GM21576 (cell line): ENCODE data around the gene CYBRD1.
A peak's percentile ranks its signal among the peaks of the same experiment; 100 is the strongest.
"Not testable (repeated sequence)": the region's sequence is repeated elsewhere in the genome, so short reads cannot be mapped to it uniquely, and the experiment has no call there.

Source experiments
- ATAC-seq: cut with Tn5 transposase; IDR thresholded peaks from one replicate; pipeline ENCODE4 v1.9.1; 2021; ENCODE audit warnings: mild to moderate bottlenecking, moderate library complexity; ENCODE audit not compliant: unreplicated experiment

CYBRD1 gene, protein sequence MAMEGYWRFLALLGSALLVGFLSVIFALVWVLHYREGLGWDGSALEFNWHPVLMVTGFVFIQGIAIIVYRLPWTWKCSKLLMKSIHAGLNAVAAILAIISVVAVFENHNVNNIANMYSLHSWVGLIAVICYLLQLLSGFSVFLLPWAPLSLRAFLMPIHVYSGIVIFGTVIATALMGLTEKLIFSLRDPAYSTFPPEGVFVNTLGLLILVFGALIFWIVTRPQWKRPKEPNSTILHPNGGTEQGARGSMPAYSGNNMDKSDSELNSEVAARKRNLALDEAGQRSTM

DNA sequence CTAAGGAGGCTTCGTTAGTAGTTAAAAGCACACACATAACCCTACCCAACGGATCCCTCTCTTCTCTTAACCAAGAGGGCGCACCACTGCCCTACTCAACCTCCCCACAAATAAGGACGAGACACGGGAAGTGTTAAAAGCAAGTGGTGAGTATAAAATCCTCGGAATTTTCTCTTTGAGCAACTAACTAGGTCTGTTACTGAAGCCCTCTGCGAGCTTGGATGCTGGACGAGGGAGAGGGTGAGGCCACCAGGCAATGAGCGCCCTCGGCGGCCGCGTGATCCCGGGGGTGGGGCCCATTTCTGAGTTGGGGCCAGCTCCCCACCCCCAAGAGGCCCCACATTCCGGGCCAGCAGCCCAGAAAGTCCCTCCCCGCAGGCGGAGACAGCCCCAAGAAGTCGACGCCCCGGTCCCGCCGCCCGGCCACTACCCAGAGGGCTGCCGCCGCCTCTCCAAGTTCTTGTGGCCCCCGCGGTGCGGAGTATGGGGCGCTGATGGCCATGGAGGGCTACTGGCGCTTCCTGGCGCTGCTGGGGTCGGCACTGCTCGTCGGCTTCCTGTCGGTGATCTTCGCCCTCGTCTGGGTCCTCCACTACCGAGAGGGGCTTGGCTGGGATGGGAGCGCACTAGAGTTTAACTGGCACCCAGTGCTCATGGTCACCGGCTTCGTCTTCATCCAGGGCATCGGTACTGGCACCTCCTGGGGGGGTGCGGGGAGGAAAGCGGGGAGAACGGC is at the start of gene CYBRD1:
TSS of gene CYBRD1 (plus strand) at position 423 of the 736 bp plus-strand sequence. CDS start at position 495, 72 bp downstream.
- peak; percentile 58 for ATAC-seq

DNA sequence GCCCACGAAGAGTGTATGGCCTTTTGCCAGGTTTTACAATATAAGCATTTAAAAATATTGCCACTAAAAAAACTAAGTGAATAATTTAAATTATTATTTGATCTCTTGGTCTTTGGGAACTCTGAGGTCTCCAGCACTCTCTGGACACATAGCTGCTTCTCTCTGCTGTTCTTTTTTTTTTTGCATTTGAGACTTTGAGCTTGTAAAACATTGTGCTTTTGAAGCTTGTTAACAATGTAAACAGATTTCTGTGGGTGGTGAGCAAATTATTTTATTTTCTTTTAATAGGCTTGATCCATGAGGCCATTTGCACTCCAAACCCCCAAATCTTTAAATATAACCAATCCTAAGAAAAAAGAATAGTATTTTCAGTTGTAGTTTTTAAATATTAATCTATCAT is 46.3 kb upstream of the CYBRD1 start:
- no peak for ATAC-seq

DNA sequence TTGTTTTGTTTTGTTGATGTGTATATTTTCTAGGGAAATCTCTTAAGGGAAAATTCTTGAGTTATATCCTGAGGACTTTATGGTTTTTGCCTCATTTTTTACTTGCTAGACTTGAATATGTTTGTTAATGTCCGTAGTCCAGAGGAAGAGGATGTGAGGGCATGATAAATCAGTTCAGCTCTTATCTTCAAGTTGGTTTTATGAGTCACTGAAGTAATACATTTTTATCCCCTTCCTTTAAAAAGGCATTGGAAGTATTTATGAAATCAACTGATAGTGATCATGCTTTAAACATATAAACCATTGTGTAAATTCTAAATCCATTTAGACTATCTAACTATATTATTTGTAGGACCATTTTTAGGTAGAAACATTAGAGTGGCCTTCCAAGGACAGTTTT is 43.9 kb upstream of the CYBRD1 start:
- ATAC-seq: no peak

DNA sequence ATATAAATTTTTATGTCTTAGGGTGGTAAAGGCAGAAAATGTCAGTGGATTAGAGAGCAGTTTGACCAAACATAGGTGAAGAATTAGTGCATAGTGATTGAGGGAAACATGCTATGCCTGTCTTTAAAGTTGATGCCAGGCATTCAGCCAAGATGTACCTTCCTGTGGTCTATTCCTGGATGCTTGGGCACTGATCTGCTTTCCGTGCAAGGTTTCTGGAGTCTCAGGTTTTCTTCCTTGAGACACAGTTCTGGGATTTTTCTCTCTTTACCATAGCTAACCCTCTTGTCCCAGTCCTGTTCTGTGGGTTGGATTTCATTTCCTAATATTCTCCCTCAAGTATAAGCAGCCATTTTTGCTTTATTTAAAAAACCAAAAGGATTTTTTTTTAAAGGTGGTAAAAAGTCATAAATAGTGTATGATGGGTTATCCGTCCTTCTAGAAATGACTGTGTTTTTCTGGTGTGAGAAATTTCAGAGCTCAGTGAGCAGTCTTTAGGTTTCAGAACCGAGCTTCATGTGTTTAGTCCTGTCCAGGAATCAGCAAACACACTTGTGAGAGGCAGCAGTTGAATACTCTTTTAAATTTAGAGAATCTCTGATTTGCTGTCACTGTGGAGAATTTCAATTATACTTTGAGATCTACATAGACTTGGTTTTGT is 43.0 kb upstream of the CYBRD1 start:
- ATAC-seq: peak; percentile 64

DNA sequence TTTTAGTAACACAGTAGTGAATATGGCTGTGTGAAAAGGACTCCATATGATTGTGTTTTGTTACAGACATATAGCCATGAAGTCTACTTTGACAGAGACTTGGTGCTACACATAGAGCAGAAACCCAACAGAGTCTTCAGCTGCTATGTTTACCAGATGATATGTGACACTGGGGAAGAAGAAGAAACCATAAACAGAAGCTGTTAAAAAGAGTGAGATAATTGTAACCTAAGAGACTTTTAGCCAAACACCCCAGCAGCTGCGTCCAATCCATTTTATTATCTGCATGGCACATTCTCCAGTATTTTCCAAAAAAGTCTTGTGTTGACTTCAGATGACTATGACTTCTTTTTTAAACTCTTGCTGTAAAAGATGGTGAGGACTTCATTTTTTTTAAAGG is 41.4 kb upstream of the CYBRD1 start:
- ATAC-seq: no peak

DNA sequence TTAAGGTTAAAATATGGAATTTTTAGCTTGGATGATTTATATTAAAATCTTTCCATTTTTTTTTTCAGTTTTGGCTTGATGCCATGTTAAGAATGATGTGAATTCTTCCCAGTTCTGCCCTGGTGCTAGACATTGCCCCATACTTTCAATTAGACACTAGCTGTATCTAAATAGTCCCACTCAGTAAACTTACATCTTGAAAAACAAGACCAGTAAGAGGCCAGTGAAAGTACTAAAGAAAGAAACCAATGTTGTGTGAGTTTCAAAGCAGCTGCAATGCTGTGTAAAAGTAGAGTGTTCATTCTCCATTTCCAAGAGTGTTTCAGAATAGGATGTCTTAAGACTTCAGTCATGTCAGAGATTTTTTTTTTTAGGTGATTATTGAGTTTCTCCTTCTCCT is 40.0 kb upstream of the CYBRD1 start:
- no peak for ATAC-seq

DNA sequence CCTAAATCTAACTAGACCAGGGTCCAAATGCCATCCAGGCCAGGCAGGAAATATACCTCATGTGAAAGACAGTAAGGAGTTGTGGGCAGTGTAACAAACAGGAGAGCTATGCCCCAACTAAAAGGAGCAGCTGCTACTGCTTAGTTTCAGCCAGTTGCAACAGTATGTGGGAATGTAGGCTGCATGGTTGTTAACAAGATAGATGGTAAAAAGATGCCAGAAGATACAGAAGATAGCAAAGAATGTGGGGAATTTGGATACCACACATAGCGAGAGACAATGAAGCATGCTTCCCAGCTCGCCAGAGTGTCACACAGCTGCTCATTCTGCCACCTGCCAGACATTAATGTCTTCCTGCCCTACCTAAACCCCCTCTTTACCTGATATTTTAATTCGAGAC is 39.4 kb upstream of the CYBRD1 start:
- no peak for ATAC-seq

DNA sequence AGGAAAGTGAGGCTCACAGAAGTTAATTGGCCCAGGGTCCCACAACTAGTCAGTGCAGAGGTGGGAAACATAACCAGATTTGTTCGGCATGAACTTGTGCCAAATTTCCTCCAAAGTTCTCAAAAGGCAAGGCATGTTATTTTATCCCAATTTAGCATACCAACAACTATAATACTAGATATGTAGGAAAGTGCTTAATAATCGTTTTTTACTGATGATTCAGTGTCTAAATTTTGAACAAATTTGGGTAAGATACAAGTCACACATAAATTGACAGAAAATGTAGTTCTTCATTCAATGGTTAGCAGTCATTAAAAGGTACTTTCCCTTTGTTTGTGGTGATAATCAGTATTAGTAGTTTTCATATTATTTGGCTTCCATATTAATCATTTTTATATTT is 38.5 kb upstream of the CYBRD1 start:
- ATAC-seq: no peak

DNA sequence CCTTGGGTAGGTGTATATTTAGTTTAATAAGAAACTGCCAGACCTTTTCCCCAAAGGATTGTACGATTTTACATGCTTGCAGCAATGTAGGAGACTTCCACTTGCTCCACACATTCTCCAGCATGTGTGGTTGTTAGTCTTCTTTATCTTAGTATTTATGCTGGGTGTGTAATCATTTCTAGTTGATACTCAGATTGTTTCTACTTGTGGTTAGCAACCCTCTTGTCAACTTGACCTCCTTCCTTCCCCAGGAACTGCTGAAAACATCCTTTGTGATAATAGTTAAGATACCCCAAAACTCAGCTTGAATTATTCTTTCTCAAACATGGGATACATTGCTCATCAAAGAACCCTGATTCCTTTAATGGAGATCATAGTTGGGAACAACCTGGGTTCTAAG is 37.2 kb upstream of the CYBRD1 start:
- ATAC-seq: no peak

DNA sequence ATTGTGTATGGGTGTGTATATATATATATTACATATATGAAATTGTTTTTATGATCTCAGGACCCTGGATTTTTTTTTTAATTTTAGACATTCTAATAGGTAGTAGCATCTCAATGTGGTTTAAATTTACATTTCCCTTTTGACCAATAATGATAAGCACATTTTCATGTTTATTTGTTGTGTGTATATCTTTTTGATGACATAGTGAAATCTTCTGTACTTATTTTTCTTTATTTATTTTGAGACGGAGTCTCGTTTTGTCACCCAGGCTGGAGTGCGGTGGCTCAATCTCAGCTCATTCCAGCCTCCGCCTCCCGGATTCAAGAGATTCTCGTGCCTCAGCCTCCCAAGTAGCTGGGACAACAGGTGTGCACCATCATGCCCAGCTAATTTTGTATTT is 35.1 kb upstream of the CYBRD1 start:
- ATAC-seq: no peak

DNA sequence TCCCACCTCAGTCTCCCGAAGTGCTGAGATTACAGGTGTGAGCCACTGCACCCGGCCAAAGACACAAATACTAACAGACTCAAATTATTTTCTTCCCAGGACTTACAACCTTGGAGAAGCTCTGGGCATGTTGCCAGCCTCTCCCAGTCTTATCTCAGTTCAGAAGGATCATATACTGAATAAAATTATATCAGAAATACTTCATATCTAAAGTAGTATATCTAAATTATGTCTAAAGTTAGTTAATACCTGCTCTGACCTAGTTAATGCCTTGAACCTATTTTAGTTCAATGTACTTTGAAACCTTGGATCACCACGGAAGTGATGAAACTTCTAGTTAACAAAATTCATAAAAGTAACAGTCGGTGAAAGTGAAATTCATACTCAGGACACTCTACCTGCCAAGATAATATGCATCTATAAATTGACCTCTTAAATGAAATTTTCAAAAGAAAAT is 34.4 kb upstream of the CYBRD1 start:
- no peak for ATAC-seq

DNA sequence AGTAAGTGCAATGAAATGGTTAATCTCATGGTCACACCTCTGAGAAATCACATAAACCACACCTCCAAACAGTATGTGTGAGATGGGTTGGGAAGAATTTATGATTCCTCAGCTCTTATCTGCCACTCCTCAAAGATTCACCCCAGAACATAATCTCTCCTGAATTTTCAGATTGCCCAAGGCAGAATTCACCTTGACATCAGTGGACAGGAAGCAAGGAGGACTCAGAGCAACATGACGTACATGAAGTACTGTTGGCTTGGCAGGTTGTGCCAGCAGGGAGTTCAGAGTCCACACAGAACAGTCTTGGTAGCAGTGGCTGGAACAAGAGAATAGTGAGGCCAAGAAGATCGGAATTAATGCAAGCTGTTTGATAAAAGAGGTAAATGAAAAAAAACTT is 31.7 kb upstream of the CYBRD1 start:
- no peak for ATAC-seq

DNA sequence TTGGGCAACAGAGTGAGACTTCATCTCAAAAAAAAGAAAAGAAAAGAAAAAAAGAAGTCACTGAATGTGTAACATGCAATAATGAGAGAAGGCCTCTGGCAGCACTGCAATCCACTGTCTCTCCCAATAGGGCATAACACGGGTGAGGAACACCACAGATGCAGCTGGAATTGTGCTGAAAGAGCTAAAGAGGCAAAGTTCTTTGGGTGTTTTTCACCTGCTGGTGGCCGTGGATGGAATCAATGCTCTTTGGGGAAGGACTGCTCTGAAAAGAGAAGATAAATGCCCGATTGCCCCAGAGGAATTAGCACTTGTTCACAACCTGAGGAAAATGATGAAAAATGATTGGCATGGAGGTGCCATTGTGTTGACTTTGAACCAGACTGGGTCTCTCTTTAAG is 31.0 kb upstream of the CYBRD1 start:
- no peak for ATAC-seq

DNA sequence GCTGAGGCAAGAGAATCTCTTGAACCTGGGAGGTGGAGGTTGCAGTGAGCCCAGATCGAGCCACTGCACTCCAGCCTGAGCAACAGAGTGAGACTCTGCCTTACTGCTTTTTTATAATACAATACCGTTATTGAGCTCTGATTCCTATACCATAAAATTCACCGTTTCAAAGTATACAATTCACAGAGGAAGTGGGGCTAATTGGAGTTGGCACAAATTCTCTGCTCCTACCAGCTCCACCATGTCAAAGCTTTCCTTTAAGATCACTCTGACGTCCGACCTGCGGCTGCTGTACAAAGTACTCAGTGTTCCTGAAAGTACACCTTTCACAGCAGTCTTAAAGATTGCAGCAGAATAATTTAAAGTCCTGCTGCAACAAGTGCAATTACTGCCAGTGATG is 29.6 kb upstream of the CYBRD1 start:
- ATAC-seq: no peak

DNA sequence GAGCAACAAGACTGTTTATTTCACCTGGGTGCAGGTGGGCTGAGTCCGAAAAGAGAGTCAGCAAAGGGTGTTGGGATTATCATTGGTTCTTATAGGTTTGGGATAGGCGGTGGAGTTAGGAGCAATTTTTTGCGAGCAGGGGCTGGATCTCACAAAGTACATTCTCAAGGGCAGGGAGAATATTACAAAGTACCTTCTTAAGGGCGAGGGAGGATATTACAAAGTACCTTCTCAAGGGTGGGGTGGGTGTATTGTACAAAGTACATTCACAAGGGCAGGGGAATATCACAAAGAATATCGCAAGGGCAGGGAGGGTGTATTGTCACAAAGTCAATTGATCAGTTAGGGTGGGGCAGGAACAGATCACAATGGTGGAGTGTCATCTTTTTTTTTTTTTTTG is 24.6 kb upstream of the CYBRD1 start:
- ATAC-seq: not testable (repeated sequence)

DNA sequence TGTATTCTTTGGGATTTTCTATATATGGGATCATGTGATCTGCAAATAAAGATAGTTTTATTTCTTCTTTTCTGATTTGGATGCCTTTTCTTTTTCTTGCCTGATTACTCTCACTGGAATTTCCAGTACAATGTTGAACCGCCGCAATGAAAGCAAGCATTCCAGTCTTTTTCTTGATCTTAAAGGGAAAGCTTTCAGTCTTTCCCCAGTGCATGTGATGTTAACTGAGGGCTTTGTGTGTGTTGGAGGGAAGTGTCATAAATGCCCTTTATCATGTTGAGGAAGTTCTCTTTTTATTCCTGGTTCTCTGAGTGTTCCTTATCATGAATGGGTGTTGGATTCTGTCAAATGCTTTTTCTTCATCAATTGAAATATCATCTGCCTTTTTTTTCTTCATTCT is 16.9 kb upstream of the CYBRD1 start:
- ATAC-seq: no peak

DNA sequence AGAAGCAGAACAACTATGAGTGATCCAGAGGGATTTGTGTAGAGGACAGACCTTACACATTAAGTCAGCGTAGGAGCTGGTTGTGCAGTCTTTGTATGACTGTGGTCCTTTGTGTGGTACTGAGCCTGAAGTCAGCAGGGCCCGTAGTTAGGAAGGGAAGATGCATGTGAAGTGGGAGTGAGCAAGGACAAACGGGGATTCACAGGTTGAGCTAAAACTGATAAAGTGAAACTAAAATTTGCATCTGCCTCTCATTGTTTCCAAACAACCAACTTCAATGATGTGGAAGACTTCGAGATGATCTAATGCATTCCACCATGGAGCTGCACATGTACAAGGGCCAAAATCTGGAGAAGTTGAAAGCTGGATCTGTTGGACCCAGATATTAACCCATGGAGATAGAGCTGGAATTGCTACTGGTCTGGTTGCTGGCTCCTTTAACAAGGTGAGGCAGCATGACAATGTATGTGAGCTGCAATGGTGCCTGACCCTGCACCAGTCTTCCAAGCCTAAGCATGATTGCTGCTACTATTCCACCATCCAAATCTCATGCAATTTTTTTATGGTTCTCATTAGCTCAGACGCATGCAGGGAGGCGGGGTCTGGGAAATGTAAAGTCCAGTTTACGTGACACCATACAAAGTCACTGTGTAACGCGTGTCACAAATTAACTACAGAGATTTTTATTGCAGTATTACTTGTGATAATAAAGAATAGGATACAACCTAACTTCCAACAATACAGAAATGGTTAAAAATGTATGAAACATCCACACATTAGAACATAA is 12.1 kb upstream of the CYBRD1 start:
- ATAC-seq: peak; percentile 65

DNA sequence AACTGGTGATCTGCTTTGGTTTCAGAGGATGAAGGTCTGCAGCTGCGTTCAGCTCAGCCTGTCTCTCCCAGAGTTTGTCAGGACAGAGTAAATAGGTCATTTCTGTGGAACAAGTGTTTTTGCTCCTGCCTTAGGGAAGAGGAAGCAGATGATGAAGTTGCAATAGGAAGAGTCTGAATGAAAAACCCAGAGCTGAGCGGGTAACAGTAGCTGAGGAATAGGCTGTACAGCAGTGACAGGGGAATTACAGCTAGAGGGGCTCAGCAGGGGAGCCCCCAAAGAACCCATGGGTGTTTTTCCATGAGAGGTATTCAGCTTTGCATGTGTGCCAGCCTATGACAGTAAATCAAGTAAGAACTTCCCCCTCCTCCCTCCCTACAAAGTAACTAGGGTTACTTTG is 10.3 kb upstream of the CYBRD1 start:
- no peak for ATAC-seq

DNA sequence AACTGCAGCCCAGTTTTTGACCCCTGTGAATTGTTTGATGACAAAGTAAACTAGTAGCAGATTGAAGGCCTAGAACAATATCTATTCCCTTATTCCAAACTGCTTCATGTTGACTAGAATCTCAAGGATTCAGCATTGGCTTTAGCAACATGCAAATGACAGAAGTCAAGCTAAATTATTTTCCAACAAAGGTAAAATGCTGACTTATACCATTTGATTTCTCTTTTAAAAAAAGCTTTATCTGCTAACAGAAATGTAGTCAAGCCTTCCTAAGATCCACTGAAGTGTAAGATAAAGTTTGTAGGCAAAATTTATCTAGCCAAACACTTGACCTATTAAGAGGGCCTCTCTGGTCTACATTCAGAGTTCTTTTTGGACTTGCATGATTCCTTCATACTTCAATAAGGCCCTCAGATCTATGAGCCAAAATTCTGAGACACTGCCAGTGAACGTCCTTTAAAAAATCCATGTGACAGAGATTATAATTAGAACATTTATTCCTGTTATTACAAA is 9.5 kb upstream of the CYBRD1 start:
- ATAC-seq: no peak

DNA sequence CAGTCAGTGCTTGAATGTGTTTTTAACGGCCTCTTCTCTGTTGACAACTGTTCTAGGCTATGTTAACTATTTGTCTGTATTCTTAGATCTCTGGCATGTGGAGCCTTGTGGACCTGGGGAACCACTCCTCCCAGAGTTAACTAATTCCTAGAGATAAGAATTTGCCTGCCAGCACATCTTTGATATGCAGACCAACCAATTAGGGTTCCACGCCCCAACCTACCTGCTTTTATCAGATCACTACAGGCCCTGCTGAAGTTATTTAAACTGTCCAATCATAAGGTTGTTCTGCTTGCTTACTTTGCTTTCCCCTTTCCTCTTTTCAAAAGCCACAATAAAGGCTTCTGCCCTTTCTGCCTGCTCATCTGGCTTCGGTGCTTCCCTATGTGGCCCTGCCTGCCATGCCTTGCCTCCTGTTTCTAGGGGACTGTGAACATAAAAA is 8.5 kb upstream of the CYBRD1 start:
- ATAC-seq: peak; percentile 36
